Neural progenitor cell (in vitro differentiated cells): ENCODE results near the gene TMED3. TPM values are rescaled to one million over a fixed set of nuclear protein-coding genes. Genes with fewer than 3 reads are reported as not detected.

Experiments used
- DNase-seq: peaks from one replicate; pipeline ENCODE4 v3.0.0-alpha.2; 2016; ENCODE audit warnings: low spot score
- H2AFZ ChIP-seq: fragments of 200-600 bp; sonication (generic); replicated peaks from 2 replicates; pipeline ENCODE4 v1.6.1; 2016; ENCODE audit warnings: antibody characterized with exemption
- H3F3A ChIP-seq: fragments of 200-600 bp; sonication (generic); 2 replicates; pipeline ENCODE4 v1.6.1; 2016; ENCODE audit warnings: antibody characterized with exemption, low read depth
- H3K27ac ChIP-seq: fragments of 200-600 bp; sonication (generic); 2 replicates; pipeline ENCODE4 v1.5.1; 2016; ENCODE audit warnings: mild to moderate bottlenecking
- H3K27me3 ChIP-seq: fragments of 200-600 bp; sonication (generic); 2 replicates; pipeline ENCODE4 v1.6.1; 2016; ENCODE audit warnings: mild to moderate bottlenecking, moderate library complexity
- H3K36me3 ChIP-seq: fragments of 200-600 bp; sonication (generic); 2 replicates; pipeline ENCODE4 v1.5.1; 2016
- H3K4me1 ChIP-seq: fragments of 200-600 bp; sonication (generic); 2 replicates; pipeline ENCODE4 v1.6.1; 2016; ENCODE audit warnings: mixed run types
- H3K4me2 ChIP-seq: fragments of 200-600 bp; sonication (generic); 2 replicates; pipeline ENCODE4 v1.6.1; 2016
- H3K4me3 ChIP-seq: fragments of 200-600 bp; sonication (generic); 2 replicates; pipeline ENCODE4 v1.5.1; 2016
- H3K79me2 ChIP-seq: fragments of 200-600 bp; sonication (generic); 2 replicates; pipeline ENCODE4 v1.6.1; 2016; ENCODE audit warnings: low read depth
- H3K9ac ChIP-seq: fragments of 200-600 bp; sonication (generic); 2 replicates; pipeline ENCODE4 v1.6.1; 2016
- H3K9me3 ChIP-seq: fragments of 200-600 bp; sonication (generic); 2 replicates; pipeline ENCODE4 v1.5.1; 2016; ENCODE audit warnings: low read depth
- H4K20me1 ChIP-seq: fragments of 200-600 bp; sonication (generic); 2 replicates; pipeline ENCODE4 v1.6.1; 2016; ENCODE audit warnings: low read depth
- H3K27ac Mint-ChIP-seq: 3 replicates; pipeline ENCODE4 v1.8.0; 2021; ENCODE audit warnings: mixed read lengths
- H3K27me3 Mint-ChIP-seq: 2 replicates; pipeline ENCODE4 v1.8.0; 2022; ENCODE audit warnings: low read depth, mild to moderate bottlenecking, inconsistent platforms, moderate library complexity, mixed read lengths; ENCODE audit not compliant: insufficient read depth
- H3K36me3 Mint-ChIP-seq: 3 replicates; pipeline ENCODE4 v1.8.0; 2021; ENCODE audit warnings: mixed read lengths
- H3K4me1 Mint-ChIP-seq: 3 replicates; pipeline ENCODE4 v1.8.0; 2021; ENCODE audit warnings: mixed read lengths
- H3K4me3 Mint-ChIP-seq: 3 replicates; pipeline ENCODE4 v1.8.0; 2021; ENCODE audit warnings: mild to moderate bottlenecking, moderate library complexity, mixed read lengths
- H3K9me3 Mint-ChIP-seq: 3 replicates; pipeline ENCODE4 v1.8.0; 2020; ENCODE audit warnings: mixed read lengths
- EZH2 ChIP-seq: fragments of 200-600 bp; sonication (generic); IDR thresholded peaks from 2 replicates; pipeline ENCODE4 v1.6.1; 2017; ENCODE audit warnings: antibody characterized with exemption, mild to moderate bottlenecking, moderate library complexity
- EZH2phosphoT487 ChIP-seq: fragments of 200-600 bp; sonication (generic); IDR thresholded peaks from 2 replicates; pipeline ENCODE4 v1.6.1; 2017; ENCODE audit warnings: antibody characterized with exemption
- total RNA-seq: library from RNA; depleted of rRNA; stranded (reverse); fragments of >200 nt; gene quantifications from 2 replicates; pipeline ENCODE4 v1.2.3, GENCODE V29; 2015; ENCODE audit warnings: low replicate concordance
- TF ChIP-seq, protein P1 (sequence below): fragments of 200-600 bp; sonication (generic); IDR thresholded peaks from 2 replicates; pipeline ENCODE4 v1.5.1; 2017; ENCODE audit warnings: antibody characterized with exemption, mild to moderate bottlenecking

The TMED3 gene
- total RNA-seq, 1 donor from 2014 or later, result 28.5 TPM

DNA sequence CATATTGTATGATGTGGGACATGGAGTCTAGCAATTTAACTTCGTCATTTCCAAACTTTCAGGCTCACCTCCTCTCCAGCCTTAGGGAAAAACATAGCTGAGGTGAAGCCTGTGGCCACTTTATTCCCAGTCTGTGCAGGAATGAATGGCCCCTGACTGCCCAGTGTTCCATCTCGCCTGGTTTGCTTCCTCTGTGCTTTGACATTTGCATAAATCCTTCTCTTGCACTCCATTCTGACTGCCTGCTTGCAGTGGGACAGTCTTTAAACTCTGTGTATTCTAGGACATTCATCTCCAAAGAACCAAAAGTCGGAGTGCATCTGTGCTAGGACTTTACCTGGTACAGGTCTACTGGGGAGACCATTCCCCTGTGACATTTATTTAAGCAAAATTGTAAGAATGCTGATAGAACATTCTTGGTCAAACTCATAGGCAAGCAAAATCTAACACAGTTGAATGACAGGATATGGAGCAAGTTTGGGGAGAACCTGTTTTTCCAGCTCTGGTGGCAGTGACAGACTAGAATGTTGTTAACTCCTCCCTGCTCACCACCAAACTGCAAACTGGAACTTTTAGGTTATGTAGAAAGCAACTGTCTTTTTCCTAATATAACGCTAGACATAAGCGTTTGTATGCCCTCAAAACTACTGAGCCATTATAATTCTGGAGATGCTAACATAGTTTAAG, 22.1 kb downstream of the TMED3 start:
- H3K27ac ChIP-seq, result no peak overlapping the region
- DNase-seq, result no peak
- no peaks in the 10 kb centered on the region for H3K79me2 ChIP-seq
- no peaks in the 10 kb centered on the region for H4K20me1 ChIP-seq
- H3K9me3 ChIP-seq, result no peaks in the 10 kb centered on the region
- no peak overlapping the region for H3K4me3 ChIP-seq
- Mint-ChIP-seq H3K4me3 (no peak overlapping the region), H3K27ac (no peak overlapping the region), H3K9me3 (no peaks in the 10 kb centered on the region), H3K27me3 (no peaks in the 10 kb centered on the region), H3K4me1 (no peaks in the 10 kb centered on the region), H3K36me3 (no peaks in the 10 kb centered on the region)
- H3K27me3 ChIP-seq, result no peaks in the 10 kb centered on the region
- H2AFZ ChIP-seq, result no peak overlapping the region
- H3K9ac ChIP-seq, result no peak overlapping the region
- H3K4me1 ChIP-seq, result no peaks in the 10 kb centered on the region
- no peak overlapping the region for H3K4me2 ChIP-seq
- H3F3A ChIP-seq, result no peaks in the 10 kb centered on the region
- no peaks in the 10 kb centered on the region for H3K36me3 ChIP-seq
- TF ChIP-seq, protein P1, sequence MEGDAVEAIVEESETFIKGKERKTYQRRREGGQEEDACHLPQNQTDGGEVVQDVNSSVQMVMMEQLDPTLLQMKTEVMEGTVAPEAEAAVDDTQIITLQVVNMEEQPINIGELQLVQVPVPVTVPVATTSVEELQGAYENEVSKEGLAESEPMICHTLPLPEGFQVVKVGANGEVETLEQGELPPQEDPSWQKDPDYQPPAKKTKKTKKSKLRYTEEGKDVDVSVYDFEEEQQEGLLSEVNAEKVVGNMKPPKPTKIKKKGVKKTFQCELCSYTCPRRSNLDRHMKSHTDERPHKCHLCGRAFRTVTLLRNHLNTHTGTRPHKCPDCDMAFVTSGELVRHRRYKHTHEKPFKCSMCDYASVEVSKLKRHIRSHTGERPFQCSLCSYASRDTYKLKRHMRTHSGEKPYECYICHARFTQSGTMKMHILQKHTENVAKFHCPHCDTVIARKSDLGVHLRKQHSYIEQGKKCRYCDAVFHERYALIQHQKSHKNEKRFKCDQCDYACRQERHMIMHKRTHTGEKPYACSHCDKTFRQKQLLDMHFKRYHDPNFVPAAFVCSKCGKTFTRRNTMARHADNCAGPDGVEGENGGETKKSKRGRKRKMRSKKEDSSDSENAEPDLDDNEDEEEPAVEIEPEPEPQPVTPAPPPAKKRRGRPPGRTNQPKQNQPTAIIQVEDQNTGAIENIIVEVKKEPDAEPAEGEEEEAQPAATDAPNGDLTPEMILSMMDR, result no peak
- no peak for TF ChIP-seq EZH2phosphoT487

GRCh38 chr15:79337591-79337990, 26.7 kb downstream of the TMED3 start:
- no peaks in the 10 kb centered on the region for H4K20me1 ChIP-seq
- H3K4me3 Mint-ChIP-seq, result no peak overlapping the region
- peaks cover 5% of the 10 kb centered on the region for H3K9me3 Mint-ChIP-seq
- no peaks in the 10 kb centered on the region for H3K27me3 ChIP-seq
- no peak overlapping the region for H3K4me3 ChIP-seq
- no peaks in the 10 kb centered on the region for H3K4me1 ChIP-seq
- DNase-seq, result no peak
- H3K36me3 ChIP-seq, result no peaks in the 10 kb centered on the region
- no peak overlapping the region for H3K9ac ChIP-seq
- H3K4me1 Mint-ChIP-seq, result no peaks in the 10 kb centered on the region
- no peak overlapping the region for H3K4me2 ChIP-seq
- no peaks in the 10 kb centered on the region for H3F3A ChIP-seq
- H3K27ac Mint-ChIP-seq, result no peak overlapping the region
- no peaks in the 10 kb centered on the region for H3K36me3 Mint-ChIP-seq
- no peaks in the 10 kb centered on the region for H3K79me2 ChIP-seq
- H3K27me3 Mint-ChIP-seq, result no peaks in the 10 kb centered on the region
- no peak overlapping the region for H2AFZ ChIP-seq
- no peaks in the 10 kb centered on the region for H3K9me3 ChIP-seq
- H3K27ac ChIP-seq, result no peak overlapping the region
- TF ChIP-seq EZH2phosphoT487 (no peak), EZH2 (no peak)
- TF ChIP-seq, protein P1, result no peak

DNA sequence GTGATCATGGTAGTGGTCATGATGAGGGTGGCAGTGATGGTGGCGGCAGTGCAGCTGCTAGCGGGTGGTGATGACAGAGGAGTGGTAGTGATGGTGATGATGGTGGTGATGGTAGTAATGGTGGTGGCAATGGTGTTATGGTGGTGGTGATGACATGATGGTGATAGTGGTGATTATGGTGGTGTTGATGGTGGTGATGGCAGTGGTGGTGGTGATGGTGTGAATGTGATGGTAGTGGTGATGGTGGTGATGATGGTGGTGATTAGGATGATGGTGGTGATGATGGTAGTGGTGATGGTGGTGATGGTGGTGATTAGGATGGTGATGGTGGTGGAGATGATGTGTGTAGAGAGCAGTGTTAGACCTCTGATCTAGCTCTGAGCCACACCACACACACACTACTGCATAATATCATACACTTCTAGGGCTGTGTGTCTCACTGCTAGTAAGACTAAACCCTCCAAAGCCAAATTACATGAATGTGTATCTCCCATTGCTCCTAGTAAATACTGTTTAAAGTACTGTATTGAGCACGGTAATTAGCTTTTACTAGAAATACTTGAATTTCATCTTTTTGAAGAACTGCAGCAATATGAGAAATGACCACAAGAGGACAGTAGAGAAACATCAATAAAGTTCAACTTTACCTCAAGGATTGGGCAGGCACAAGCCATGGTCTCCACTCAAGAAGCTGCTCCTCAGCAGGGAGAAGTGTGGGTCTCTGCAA, 28.8 kb downstream of the TMED3 start:
- Histone ChIP-seq H3K4me1 (no peaks in the 10 kb centered on the region), H4K20me1 (no peaks in the 10 kb centered on the region), H3K36me3 (no peaks in the 10 kb centered on the region), H3K4me3 (no peak overlapping the region), H3K27ac (no peak overlapping the region), H3K4me2 (no peak overlapping the region), H2AFZ (no peak overlapping the region), H3K27me3 (no peaks in the 10 kb centered on the region), H3K9ac (no peak overlapping the region), H3K9me3 (no peaks in the 10 kb centered on the region), H3F3A (no peaks in the 10 kb centered on the region), H3K79me2 (no peaks in the 10 kb centered on the region)
- Mint-ChIP-seq H3K27ac (no peak overlapping the region), H3K4me1 (no peaks in the 10 kb centered on the region), H3K36me3 (no peaks in the 10 kb centered on the region), H3K4me3 (no peak overlapping the region), H3K27me3 (no peaks in the 10 kb centered on the region), H3K9me3 (peaks cover 5% of the 10 kb centered on the region)
- peak; percentile 53 for DNase-seq
- TF ChIP-seq, protein P1, result peak; percentile 85
- TF ChIP-seq EZH2phosphoT487 (no peak), EZH2 (no peak)
